CD4-positive, alpha-beta T cell (primary cell): ENCODE results near the gene DDI1. TPM values are rescaled to one million over a fixed set of nuclear protein-coding genes. Genes with fewer than 3 reads are reported as not detected.

Experiments
- ATAC-seq: fragments of 200-7000 bp; cut with Tn5 transposase; one replicate; pipeline ENCODE4 v1.10.0; 2022; ENCODE audit warnings: mild to moderate bottlenecking; ENCODE audit not compliant: poor library complexity
- CTCF ChIA-PET: fragments of 350-600 bp; sonication (Branson Sonifier 250); formaldehyde crosslinking; loops from one replicate; lab custom pipeline; 2021; ENCODE audit warnings: antibody characterized with exemption, inconsistent platforms; lab: Charles Lee
- POLR2A ChIA-PET: fragments of 350-600 bp; sonication (Branson Sonifier 250); formaldehyde crosslinking; loops from one replicate; lab custom pipeline; 2021; ENCODE audit warnings: antibody characterized with exemption, inconsistent platforms; lab: Charles Lee
- DNase-seq, 14 experiments: peaks; one replicate each; pipeline ENCODE4 v3.0.0-alpha.2; 2013 to 2020; ENCODE audit warnings: mixed read lengths in 2 of 14
- H3K27ac ChIP-seq, 2 donors: one replicate each; pipeline versions ENCODE4 v1.5.1 to v1.7.0; 2013; ENCODE audit warnings: low read length in 2 of 2, low read depth in 1 of 2, mild to moderate bottlenecking in 1 of 2
- H3K27me3 ChIP-seq, 2 experiments: 1 replicate in 1 of 2; 2 replicates in 1 of 2; pipeline versions ENCODE4 v1.6.1 to v1.7.0; 2013; ENCODE audit warnings: low read length in 2 of 2, control low read depth in 1 of 2, mild to moderate bottlenecking in 1 of 2, moderate library complexity in 1 of 2; ENCODE audit not compliant: insufficient read depth in 2 of 2, control insufficient read depth in 1 of 2
- H3K36me3 ChIP-seq: one replicate; pipeline ENCODE4 v1.6.1; 2013; ENCODE audit warnings: low read length, control low read depth; ENCODE audit not compliant: insufficient read depth
- H3K4me1 ChIP-seq: one replicate; pipeline ENCODE4 v1.6.1; 2013; ENCODE audit warnings: low read length, control low read depth; ENCODE audit not compliant: insufficient read depth
- H3K4me3 ChIP-seq: one replicate; pipeline ENCODE4 v1.5.1; 2013; ENCODE audit warnings: mild to moderate bottlenecking, low read length, moderate library complexity
- H3K9me3 ChIP-seq, 2 experiments: 1 replicate in 1 of 2; 2 replicates in 1 of 2; pipeline versions ENCODE4 v1.6.1 to v1.7.0; 2013; ENCODE audit warnings: low read length in 2 of 2, mild to moderate bottlenecking in 2 of 2, control low read depth in 1 of 2, moderate library complexity in 1 of 2; ENCODE audit not compliant: control insufficient read depth in 1 of 2, insufficient read depth in 1 of 2
- H3K27ac Mint-ChIP-seq: one replicate; pipeline ENCODE4 v1.8.0; 2020; ENCODE audit warnings: mixed read lengths
- H3K27me3 Mint-ChIP-seq: one replicate; pipeline ENCODE4 v1.8.0; 2021; ENCODE audit warnings: mixed read lengths
- H3K36me3 Mint-ChIP-seq: one replicate; pipeline ENCODE4 v1.8.0; 2021; ENCODE audit warnings: low read depth, mixed read lengths
- H3K4me1 Mint-ChIP-seq: one replicate; pipeline ENCODE4 v1.8.0; 2021; ENCODE audit warnings: low read depth, mixed read lengths
- H3K4me3 Mint-ChIP-seq: one replicate; pipeline ENCODE4 v1.8.0; 2020; ENCODE audit warnings: mild to moderate bottlenecking, mixed read lengths
- H3K9me3 Mint-ChIP-seq: one replicate; pipeline ENCODE4 v1.8.0; 2020; ENCODE audit warnings: mixed read lengths
- intact Hi-C, 2 experiments: fragments of 100-400 bp; cut with DNase I in 1 of 2; cut with micrococcal nuclease in 1 of 2; formaldehyde crosslinking; loops; one replicate each; pipeline versions ENCODE4 v1.15.1 to v1.9.0; 2023 to 2025; cut with DNase I, micrococcal nuclease
- total RNA-seq, 174 experiments: library from RNA in 2 of 174; stranded (reverse) in 2 of 174; gene quantifications; one replicate each; pipeline ENCODE4 v1.2.3 and lab custom pipeline; 2021 to 2026
- TF ChIP-seq, protein P1 (sequence below): fragments of 200-600 bp; IDR thresholded peaks from one replicate; pipeline ENCODE4 v1.8.0; 2022; ENCODE audit warnings: antibody characterized with exemption, mild to moderate bottlenecking

Gene DDI1
- total RNA-seq, 2 experiments from 2014 or later = not detected

DNA sequence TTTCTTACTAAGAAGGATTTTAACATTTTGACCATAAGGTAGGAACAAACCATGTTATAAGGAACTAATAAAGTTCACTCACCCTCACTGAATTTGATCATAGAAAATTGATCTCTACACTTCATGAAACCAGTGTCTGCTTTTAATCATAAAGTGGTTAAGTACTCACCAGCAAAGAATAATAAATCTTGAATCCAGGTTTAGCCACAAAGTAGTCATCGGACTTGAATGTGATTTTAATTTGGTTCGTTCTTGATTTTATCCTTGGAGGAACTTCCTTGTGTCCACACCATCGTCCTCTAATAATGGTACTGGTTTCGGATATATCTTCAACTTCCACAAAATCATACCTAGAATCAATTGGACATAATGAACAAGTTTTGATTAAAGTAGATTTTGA is 40.5 kb upstream of the DDI1 start:
- ATAC-seq = no peak

DNA sequence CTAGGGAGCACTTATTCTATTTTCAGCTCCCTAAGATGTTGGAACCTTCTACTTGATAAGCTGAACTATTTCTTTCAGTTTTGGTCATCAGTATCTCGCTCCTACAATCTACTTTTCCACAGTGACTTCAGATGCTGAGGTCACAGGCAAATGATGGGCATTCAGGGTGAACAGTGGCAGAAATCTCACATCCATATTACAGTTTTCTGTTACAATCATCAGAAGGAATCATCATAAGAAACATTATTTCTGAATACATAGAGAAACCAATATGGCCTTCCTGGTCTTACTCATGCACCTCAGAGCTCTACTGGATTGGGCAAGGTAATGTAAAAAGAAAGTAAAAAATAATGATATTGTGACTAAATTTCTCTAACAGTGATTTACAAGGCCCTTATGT is 39.4 kb upstream of the DDI1 start:
- no peak for DNase-seq
- no peaks in the 10 kb centered on the region for H3K4me1 ChIP-seq
- POLR2A ChIA-PET = no interaction called here
- no peaks in the 10 kb centered on the region for H3K9me3 ChIP-seq
- H3K9me3 Mint-ChIP-seq = no peaks in the 10 kb centered on the region
- TF ChIP-seq, protein P1, sequence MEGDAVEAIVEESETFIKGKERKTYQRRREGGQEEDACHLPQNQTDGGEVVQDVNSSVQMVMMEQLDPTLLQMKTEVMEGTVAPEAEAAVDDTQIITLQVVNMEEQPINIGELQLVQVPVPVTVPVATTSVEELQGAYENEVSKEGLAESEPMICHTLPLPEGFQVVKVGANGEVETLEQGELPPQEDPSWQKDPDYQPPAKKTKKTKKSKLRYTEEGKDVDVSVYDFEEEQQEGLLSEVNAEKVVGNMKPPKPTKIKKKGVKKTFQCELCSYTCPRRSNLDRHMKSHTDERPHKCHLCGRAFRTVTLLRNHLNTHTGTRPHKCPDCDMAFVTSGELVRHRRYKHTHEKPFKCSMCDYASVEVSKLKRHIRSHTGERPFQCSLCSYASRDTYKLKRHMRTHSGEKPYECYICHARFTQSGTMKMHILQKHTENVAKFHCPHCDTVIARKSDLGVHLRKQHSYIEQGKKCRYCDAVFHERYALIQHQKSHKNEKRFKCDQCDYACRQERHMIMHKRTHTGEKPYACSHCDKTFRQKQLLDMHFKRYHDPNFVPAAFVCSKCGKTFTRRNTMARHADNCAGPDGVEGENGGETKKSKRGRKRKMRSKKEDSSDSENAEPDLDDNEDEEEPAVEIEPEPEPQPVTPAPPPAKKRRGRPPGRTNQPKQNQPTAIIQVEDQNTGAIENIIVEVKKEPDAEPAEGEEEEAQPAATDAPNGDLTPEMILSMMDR = no peak
- no peak overlapping the region for H3K27ac Mint-ChIP-seq
- H3K27me3 ChIP-seq = no peaks in the 10 kb centered on the region
- CTCF ChIA-PET = no interaction called here
- H3K36me3 Mint-ChIP-seq = no peaks in the 10 kb centered on the region
- H3K4me3 ChIP-seq = no peak overlapping the region
- H3K36me3 ChIP-seq = no peaks in the 10 kb centered on the region
- H3K27ac ChIP-seq = no peak overlapping the region
- H3K4me1 Mint-ChIP-seq = no peaks in the 10 kb centered on the region
- H3K27me3 Mint-ChIP-seq = no peaks in the 10 kb centered on the region
- no peak for ATAC-seq
- intact Hi-C loops = no loop called here
- no peak overlapping the region for H3K4me3 Mint-ChIP-seq

More for the DNA sequence above, 40.5 kb upstream of the DDI1 start:
- Mint-ChIP-seq H3K27ac (no peak overlapping the region), H3K27me3 (no peaks in the 10 kb centered on the region), H3K36me3 (no peaks in the 10 kb centered on the region), H3K9me3 (no peaks in the 10 kb centered on the region), H3K4me3 (no peak overlapping the region), H3K4me1 (no peaks in the 10 kb centered on the region)
- Histone ChIP-seq H3K27me3 (no peaks in the 10 kb centered on the region), H3K27ac (no peak overlapping the region), H3K9me3 (no peaks in the 10 kb centered on the region), H3K4me1 (no peaks in the 10 kb centered on the region), H3K4me3 (no peak overlapping the region), H3K36me3 (no peaks in the 10 kb centered on the region)
- intact Hi-C loops = no loop called here
- no peak for DNase-seq
- TF ChIP-seq, protein P1 = no peak
- CTCF ChIA-PET = no interaction called here
- POLR2A ChIA-PET = no interaction called here

DNA sequence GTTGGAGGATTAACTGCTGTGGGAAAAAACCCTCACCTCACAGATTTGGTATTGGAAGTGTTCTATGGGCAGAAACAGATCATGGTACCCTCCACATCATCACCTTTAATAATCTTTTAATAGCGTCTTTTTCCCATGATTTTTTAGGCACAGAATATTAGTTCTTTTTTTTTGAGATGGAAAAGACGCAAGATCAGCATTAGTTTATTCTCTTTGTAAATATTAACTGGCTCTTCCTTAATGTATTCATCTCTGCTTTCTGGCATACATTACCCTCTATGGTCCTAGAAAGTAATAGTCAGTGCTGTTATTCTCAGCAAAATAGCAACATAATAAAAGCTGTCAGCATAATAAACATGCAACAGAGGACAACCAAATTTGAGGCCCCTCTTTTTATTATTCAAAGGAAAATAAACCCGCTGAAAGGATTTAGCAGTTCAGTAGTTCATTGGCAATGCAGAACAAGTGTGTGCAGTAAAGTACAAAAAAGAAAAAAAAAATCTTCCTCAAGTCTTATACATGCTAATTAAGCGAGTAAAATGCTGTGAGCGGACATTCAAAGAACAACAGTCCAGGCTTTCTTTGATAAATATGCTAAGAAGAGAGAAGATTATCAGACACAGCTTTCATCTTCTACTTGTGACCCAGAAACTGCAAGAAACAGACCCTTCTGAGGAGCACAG is 37.5 kb upstream of the DDI1 start:
- Histone ChIP-seq H3K27ac (no peak overlapping the region), H3K36me3 (no peaks in the 10 kb centered on the region), H3K4me3 (no peak overlapping the region), H3K9me3 (no peaks in the 10 kb centered on the region), H3K4me1 (no peaks in the 10 kb centered on the region), H3K27me3 (no peaks in the 10 kb centered on the region)
- intact Hi-C loops = no loop called here
- Mint-ChIP-seq H3K9me3 (no peaks in the 10 kb centered on the region), H3K27ac (no peak overlapping the region), H3K36me3 (no peaks in the 10 kb centered on the region), H3K4me1 (no peaks in the 10 kb centered on the region), H3K4me3 (no peak overlapping the region), H3K27me3 (no peaks in the 10 kb centered on the region)
- TF ChIP-seq, protein P1 = no peak
- ATAC-seq (no peak), DNase-seq (no peak)
- CTCF ChIA-PET = no interaction called here
- POLR2A ChIA-PET = no interaction called here
